HG02759 (cell line): Measurements from ENCODE around the gene PTPRT.

Experiments
- ATAC-seq: cut with Tn5 transposase; IDR thresholded peaks from one replicate; pipeline ENCODE4 v1.9.1; 2021; ENCODE audit warnings: mild to moderate bottlenecking, moderate library complexity; ENCODE audit not compliant: unreplicated experiment

Gene PTPRT

GRCh38 chr20:42346189-42347170 lies 843.2 kb downstream of the PTPRT start:
- ATAC-seq, result no peak

- ATAC-seq, result no peak
Observed at GRCh38 chr20:42341654-42342053, 848.1 kb downstream of the PTPRT start.

GRCh38 chr20:42340368-42340767 lies 849.3 kb downstream of the PTPRT start:
- ATAC-seq, result no peak

GRCh38 chr20:42338294-42339201 lies 851.2 kb downstream of the PTPRT start:
- ATAC-seq, result no peak

GRCh38 chr20:42336576-42336975 lies 853.1 kb downstream of the PTPRT start:
- no peak for ATAC-seq

GRCh38 chr20:42319252-42320013 lies 870.3 kb downstream of the PTPRT start:
- ATAC-seq, result no peak

GRCh38 chr20:42313704-42314103 lies 876.0 kb downstream of the PTPRT start:
- ATAC-seq, result no peak

- no peak for ATAC-seq
Observed at GRCh38 chr20:42309050-42309449, 880.7 kb downstream of the PTPRT start.

- ATAC-seq, result no peak
Observed at GRCh38 chr20:42308171-42308570, 881.5 kb downstream of the PTPRT start.

- no peak for ATAC-seq
Observed at GRCh38 chr20:42295592-42295991, 894.1 kb downstream of the PTPRT start.

GRCh38 chr20:42294976-42295375 lies 894.7 kb downstream of the PTPRT start:
- no peak for ATAC-seq

- ATAC-seq, result no peak
Observed at GRCh38 chr20:42281801-42282200, 907.9 kb downstream of the PTPRT start.

GRCh38 chr20:42276718-42277602 lies 912.7 kb downstream of the PTPRT start:
- ATAC-seq, result no peak

- ATAC-seq, result no peak
Observed at GRCh38 chr20:42274986-42275385, 914.7 kb downstream of the PTPRT start.

GRCh38 chr20:42272516-42272915 lies 917.2 kb downstream of the PTPRT start:
- ATAC-seq, result no peak

GRCh38 chr20:42270539-42270938 lies 919.2 kb downstream of the PTPRT start:
- ATAC-seq, result no peak

GRCh38 chr20:42267793-42268384 lies 921.8 kb downstream of the PTPRT start:
- ATAC-seq, result no peak

- no peak for ATAC-seq
Observed at GRCh38 chr20:42261766-42262270, 927.9 kb downstream of the PTPRT start.

GRCh38 chr20:42260184-42260583 lies 929.5 kb downstream of the PTPRT start:
- ATAC-seq, result no peak
